Epithelial cell of esophagus (primary cell): ENCODE data around the gene TMEM25.
"Not testable (repeated sequence)": the region's sequence is repeated elsewhere in the genome, so short reads cannot be mapped to it uniquely, and the experiment has no call there.

ENCODE experiments used
- DNase-seq: peaks from one replicate; pipeline ENCODE4 v3.0.0; 2010; ENCODE audit warnings: low read depth
- H3K4me3 ChIP-seq: 2 replicates; pipeline ENCODE4 v1.5.1; 2011; ENCODE audit warnings: mild to moderate bottlenecking, low read length, control low read depth
- TF ChIP-seq, protein P1 (sequence below): IDR thresholded peaks from 2 replicates; pipeline ENCODE4 v1.5.1; 2011; ENCODE audit warnings: low read depth, mild to moderate bottlenecking, low read length, control low read depth, inconsistent platforms; ENCODE audit not compliant: insufficient read depth; ENCODE audit errors: missing control alignments

Gene TMEM25

DNA sequence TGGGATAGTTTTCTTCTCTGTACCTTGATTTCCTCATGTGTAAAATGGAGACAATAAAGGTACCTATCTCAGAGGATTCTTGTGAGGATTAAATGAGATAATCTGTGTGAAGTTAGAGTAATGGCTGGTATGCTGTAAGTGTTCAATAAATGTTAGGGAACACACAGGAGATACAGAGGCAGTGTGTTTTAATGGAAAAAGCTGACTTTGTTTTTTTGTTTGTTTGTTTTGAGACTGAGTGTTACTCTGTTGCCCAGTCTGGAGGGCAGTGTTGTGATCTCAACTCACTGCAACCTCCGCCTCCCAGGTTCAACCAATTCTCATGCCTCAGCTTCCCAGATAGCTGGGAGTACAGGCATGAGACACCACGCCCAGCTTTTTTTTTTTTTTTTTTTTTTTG lies 38.7 kb downstream of the TMEM25 start:
- TF ChIP-seq, protein P1, sequence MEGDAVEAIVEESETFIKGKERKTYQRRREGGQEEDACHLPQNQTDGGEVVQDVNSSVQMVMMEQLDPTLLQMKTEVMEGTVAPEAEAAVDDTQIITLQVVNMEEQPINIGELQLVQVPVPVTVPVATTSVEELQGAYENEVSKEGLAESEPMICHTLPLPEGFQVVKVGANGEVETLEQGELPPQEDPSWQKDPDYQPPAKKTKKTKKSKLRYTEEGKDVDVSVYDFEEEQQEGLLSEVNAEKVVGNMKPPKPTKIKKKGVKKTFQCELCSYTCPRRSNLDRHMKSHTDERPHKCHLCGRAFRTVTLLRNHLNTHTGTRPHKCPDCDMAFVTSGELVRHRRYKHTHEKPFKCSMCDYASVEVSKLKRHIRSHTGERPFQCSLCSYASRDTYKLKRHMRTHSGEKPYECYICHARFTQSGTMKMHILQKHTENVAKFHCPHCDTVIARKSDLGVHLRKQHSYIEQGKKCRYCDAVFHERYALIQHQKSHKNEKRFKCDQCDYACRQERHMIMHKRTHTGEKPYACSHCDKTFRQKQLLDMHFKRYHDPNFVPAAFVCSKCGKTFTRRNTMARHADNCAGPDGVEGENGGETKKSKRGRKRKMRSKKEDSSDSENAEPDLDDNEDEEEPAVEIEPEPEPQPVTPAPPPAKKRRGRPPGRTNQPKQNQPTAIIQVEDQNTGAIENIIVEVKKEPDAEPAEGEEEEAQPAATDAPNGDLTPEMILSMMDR, result no peak
- no peak overlapping the region for H3K4me3 ChIP-seq
- no peak for DNase-seq

DNA sequence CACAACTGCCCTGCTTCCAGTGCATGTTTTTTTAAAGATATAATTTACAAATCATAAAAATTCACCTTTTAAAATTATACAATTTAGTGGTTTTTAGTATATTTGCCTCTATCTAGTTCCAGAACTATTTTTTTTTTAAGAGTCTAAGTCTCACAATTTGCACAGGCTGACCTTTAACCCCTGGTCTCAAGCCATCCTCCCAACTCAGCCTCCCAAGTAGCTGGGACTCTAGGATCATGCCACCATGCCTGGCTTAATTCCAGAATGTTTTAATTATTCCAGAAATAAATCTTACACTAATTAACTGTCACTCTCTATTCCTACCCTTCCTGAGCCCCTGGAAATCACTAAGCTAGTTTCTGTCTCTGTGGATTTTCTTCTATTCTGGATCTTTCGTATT lies 39.8 kb downstream of the TMEM25 start:
- no peak overlapping the region for H3K4me3 ChIP-seq
- no peak for DNase-seq
- TF ChIP-seq, protein P1, result no peak

DNA sequence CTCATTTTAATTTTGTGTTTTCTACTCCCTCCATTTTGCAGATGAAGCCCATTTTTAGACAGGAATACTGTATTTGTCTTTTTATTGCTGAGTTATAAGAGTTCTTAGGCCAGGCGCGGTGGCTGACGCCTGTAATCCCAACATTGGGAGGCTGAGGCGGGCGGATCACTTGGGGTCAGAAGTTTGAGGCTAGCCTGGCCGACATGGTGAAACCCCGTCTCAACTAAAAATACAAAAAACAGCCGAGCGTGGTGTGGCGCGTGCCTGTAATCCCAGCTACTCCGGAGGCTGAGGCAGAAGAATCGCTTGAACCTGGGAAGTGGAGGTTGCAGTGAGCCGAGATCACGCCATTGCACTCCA lies 40.7 kb downstream of the TMEM25 start:
- H3K4me3 ChIP-seq, result peak overlapping the region; percentile 90
- not testable (repeated sequence) for DNase-seq

DNA sequence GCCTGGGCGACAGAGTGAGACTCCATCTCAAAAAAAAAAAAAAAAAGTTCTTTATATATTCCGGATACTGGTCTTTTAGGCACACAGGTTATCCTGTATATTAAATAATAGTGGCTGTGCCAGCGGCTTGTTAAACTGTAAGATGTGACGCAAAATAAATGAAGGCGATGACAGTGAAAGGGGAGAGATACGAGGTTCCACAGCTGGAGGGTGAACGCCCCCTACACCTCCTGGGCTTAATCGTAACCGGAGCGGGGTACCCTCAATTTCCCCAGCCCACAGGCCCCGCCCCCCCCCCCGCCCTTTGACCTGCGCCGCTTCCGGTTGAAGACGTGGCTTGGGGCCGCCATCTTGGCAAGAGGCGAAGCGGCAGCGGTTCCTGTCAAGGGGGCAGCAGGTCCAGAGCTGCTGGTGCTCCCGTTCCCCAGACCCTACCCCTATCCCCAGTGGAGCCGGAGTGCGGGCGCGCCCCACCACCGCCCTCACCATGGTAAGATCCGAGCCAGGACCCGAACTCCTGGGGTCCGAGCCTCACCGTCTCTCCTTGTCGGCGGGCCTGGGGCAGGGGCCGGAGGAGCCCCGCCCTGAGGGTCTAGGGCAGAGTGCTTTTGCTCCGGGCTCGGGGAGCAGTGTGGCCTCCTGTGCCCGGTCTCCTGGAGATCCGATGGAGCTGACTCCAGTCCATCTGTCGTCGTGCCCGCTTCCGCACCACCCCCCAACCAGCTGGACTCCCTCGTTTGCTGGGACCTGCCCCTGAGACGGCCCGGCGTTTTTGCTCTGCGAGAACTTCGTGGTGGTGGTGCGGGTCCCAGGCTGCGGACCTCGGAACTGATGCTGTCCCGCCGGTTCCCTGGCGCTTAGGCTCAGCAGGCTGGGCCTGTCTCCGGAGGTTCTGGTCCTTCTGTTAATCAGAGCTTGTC lies 41.3 kb downstream of the TMEM25 start, which contains the start of gene ARCN1:
TSS of gene ARCN1 (plus strand) at position 349 of the 920 bp plus-strand sequence. CDS start at position 488, 139 bp downstream.
- DNase-seq, result peak; percentile 71
- peak within 1 kb of the TSS; percentile 90 for H3K4me3 ChIP-seq
- TF ChIP-seq, protein P1, result no peak

DNA sequence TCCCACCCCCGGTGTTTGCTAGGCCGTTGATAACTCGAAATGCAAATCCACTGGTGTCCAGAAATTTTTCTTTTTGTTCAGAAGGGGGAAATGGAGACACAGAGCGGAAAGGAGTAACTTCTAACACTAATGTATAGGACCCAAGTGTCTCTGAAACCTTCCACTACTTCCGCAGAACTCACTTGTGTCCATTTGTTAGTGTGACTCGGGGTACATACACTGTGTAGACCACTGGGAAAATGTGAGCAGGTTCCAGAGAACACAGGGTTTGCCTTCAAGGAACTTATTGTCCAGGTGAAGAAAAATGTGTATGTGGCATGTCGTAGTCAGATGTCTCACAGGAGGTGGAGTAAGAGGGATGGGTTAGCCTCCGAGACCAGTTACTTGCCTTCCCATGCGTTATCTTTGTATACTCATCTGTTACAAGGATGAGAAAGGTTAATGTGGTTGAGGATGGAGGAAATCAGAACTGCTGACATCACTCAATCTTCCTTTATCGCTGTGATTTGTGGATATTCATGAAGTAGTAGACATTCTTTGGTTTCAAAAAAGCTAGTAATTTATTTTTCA lies 42.1 kb downstream of the TMEM25 start:
- H3K4me3 ChIP-seq, result peak overlapping the region; percentile 90
- TF ChIP-seq, protein P1, result no peak
- peak; percentile 62 for DNase-seq

DNA sequence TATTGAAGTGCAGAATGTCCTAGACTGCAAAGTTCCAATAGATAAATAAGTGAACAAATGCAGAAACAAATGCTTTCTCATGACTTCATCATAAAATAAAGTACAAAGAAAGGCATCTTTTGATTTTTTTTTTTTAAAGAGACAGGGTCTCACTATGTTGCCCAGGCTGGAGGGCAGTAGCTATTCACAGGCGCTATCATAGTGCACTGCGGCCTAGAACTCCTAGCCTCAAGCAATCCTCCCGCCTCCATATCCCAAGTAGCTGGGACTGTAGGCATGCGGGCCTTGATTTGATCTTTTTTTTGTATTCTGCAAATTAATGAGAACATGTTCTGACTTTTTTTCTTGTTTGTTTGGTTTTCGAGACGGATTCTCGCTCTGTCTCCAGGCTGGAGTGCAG lies 43.6 kb downstream of the TMEM25 start:
- TF ChIP-seq, protein P1, result no peak
- H3K4me3 ChIP-seq, result no peak overlapping the region
- DNase-seq, result no peak

DNA sequence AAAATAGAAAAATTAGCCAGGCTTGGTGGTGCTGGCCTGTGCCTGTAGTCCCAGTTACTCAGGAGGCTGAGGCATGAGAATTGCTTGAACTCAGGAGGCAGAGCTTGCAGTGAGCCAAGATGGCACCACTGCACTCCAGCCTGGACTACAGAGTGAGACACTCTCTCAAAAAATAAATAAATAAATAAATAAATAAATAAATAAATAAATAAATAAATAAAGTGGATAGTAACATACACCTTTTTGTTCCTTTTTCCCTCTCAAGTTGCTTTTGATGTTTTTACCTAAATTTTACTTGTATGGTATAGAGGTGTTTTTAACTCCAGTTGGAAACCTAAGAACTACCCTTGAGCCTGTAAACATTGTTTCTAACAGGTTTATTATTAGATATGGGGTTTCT lies 47.0 kb downstream of the TMEM25 start:
- DNase-seq, H3K4me3 ChIP-seq: not testable (repeated sequence)

DNA sequence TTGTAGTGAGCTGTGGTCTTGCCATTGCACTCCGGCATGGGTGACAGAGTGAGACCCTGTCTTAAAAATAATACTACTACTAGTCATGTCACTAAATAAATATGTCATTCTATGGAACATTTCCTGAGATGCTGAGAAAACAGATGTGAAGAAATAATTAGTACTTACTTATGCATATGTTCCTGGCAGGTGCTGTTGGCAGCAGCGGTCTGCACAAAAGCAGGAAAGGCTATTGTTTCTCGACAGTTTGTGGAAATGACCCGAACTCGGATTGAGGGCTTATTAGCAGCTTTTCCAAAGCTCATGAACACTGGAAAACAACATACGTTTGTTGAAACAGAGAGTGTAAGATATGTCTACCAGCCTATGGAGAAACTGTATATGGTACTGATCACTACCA lies 50.1 kb downstream of the TMEM25 start:
- DNase-seq, result no peak
- H3K4me3 ChIP-seq, result no peak overlapping the region
- TF ChIP-seq, protein P1, result no peak
